ENCODE data around the gene IL11RA. TPM values are rescaled to one million over a fixed set of nuclear protein-coding genes. Genes with fewer than 3 reads are reported as not detected.

Gene IL11RA
- polyA plus RNA-seq, 4 donors: 10.3 to 40.0 (median 25.3) TPM

DNA sequence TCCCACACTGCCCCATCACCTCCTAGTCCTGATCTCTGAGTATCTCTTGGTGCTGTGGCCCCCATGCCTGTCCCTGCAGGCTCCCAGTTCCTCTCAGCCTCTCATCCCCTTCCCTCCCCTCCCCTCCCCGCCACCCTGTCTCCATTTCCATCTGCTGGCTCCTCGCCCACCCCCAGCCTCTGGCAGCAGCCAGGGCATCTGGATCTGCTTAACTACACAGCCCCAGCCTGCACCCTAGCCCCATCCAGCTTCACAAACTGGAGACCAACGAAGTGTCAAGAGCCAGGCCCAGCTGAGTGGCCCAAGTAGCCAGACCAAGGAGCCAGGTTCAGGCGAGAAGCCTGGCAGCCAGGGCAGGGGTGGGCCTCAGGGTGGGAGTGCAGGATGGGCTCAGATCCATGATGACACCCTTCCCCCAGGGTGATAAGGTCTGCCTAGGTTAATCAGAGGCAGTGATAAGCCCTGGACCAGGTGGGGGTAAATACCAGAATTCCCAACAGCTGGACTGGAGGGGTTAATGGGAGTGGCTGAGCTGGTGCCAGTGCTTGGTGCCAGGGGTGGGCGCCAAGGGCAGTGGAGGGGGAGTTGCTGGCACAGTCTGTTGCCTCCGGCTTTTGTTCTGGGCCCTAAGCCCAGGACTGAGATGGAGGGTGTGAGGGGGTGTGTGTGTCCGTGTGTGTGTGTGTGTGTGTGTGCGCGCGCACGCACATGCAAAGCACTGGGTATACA is 2.5 kb downstream of the IL11RA start:
- 49 to 64% (median 59%) methylated on average over 11 of the region's 11 CpGs for WGBS, 3 donors
- H3K9me3 ChIP-seq (ENCODE audit: control insufficient read depth in 2 of 2, insufficient read depth in 1 of 2, low read depth in 1 of 2, low read length in 1 of 2): no peaks in the 10 kb centered on the region
- H3K4me3 ChIP-seq (ENCODE audit: low read depth in 1 of 3, low read length in 3 of 3): no peak overlapping the region
- H3K27me3 ChIP-seq (ENCODE audit: control insufficient read depth in 3 of 3, insufficient read depth in 3 of 3, low read length in 3 of 3): no peaks in the 10 kb centered on the region
- FAIRE-seq (no peak), DNase-seq (no peak)
- H3K36me3 ChIP-seq (ENCODE audit: control insufficient read depth in 3 of 3, insufficient read depth in 2 of 3, low read depth in 1 of 3, low read length in 3 of 3): peaks cover 0 to 26% (median 1%) of the 10 kb centered on the region in 3 donors
- peak overlapping the region in 1 of 3 donors; percentile 87 for H3K27ac ChIP-seq (ENCODE audit: low read depth in 1 of 3, low read length in 2 of 3)
- peaks cover 0 to 48% (median 5%) of the 10 kb centered on the region in 3 donors for H3K4me1 ChIP-seq (ENCODE audit: control insufficient read depth in 3 of 3, insufficient read depth in 2 of 3, low read depth in 1 of 3, low read length in 2 of 3)

DNA sequence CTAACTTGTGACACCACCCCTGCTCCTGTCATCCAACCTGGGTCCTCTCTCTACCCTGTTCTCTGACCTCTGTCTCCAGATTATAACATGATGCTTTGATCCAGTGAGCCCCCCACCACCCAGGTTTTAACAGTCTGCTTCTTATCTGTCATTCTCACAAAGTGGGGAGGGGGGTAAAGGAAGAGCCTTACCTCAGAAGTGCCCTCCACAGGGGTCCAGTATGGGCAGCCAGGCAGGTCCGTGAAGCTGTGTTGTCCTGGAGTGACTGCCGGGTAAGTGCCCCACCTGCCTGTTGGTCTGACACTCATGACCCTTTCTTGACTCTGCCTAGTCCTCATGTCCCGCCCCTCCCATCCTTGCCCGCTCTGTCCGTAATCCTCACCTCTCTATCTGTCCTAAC is 3.4 kb downstream of the IL11RA start:
- Histone ChIP-seq H3K27me3 (ENCODE audit: control insufficient read depth in 3 of 3, insufficient read depth in 3 of 3, low read length in 3 of 3) (no peaks in the 10 kb centered on the region), H3K36me3 (ENCODE audit: control insufficient read depth in 3 of 3, insufficient read depth in 2 of 3, low read depth in 1 of 3, low read length in 3 of 3) (peaks cover 0 to 26% (median 1%) of the 10 kb centered on the region in 3 donors), H3K4me1 (ENCODE audit: control insufficient read depth in 3 of 3, insufficient read depth in 2 of 3, low read depth in 1 of 3, low read length in 2 of 3) (peaks cover 0 to 48% (median 5%) of the 10 kb centered on the region in 3 donors), H3K4me3 (ENCODE audit: low read depth in 1 of 3, low read length in 3 of 3) (no peak overlapping the region), H3K27ac (ENCODE audit: low read depth in 1 of 3, low read length in 2 of 3) (peak overlapping the region in 1 of 3 donors; percentile 43), H3K9me3 (ENCODE audit: control insufficient read depth in 2 of 2, insufficient read depth in 1 of 2, low read depth in 1 of 2, low read length in 1 of 2) (no peaks in the 10 kb centered on the region)
- 75 to 86% (median 79%) methylated on average over 5 of the region's 5 CpGs for WGBS, 3 donors
- DNase-seq (no peak), FAIRE-seq (no peak)

DNA sequence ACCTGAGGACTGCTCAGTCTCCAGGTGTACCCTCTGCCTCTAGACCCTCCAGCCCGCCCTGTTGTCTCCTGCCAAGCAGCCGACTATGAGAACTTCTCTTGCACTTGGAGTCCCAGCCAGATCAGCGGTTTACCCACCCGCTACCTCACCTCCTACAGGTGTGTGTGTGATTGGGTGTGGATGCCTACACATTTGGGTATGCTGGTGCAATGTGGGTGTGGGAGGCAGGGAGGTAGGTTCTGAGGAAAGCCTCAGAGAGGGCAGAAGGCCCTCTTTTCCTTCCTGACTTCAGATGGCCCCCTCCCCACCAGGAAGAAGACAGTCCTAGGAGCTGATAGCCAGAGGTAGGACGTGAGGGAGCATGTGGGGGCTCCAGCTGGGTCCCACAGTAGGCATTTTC is 5.0 kb downstream of the IL11RA start:
- H3K36me3 ChIP-seq (ENCODE audit: control insufficient read depth in 3 of 3, insufficient read depth in 2 of 3, low read depth in 1 of 3, low read length in 3 of 3): peaks cover 2 to 32% (median 3%) of the 10 kb centered on the region in 3 donors
- no peaks in the 10 kb centered on the region for H3K27me3 ChIP-seq (ENCODE audit: control insufficient read depth in 3 of 3, insufficient read depth in 3 of 3, low read length in 3 of 3)
- H3K27ac ChIP-seq (ENCODE audit: low read depth in 1 of 3, low read length in 2 of 3): no peak overlapping the region
- FAIRE-seq (no peak), DNase-seq (no peak)
- H3K4me1 ChIP-seq (ENCODE audit: control insufficient read depth in 3 of 3, insufficient read depth in 2 of 3, low read depth in 1 of 3, low read length in 2 of 3): peaks cover 0 to 35% (median 4%) of the 10 kb centered on the region in 3 donors
- 81 to 89% (median 85%) methylated on average over 5 of the region's 5 CpGs for WGBS, 3 donors
- H3K4me3 ChIP-seq (ENCODE audit: low read depth in 1 of 3, low read length in 3 of 3): no peak overlapping the region
- no peaks in the 10 kb centered on the region for H3K9me3 ChIP-seq (ENCODE audit: control insufficient read depth in 2 of 2, insufficient read depth in 1 of 2, low read depth in 1 of 2, low read length in 1 of 2)

DNA sequence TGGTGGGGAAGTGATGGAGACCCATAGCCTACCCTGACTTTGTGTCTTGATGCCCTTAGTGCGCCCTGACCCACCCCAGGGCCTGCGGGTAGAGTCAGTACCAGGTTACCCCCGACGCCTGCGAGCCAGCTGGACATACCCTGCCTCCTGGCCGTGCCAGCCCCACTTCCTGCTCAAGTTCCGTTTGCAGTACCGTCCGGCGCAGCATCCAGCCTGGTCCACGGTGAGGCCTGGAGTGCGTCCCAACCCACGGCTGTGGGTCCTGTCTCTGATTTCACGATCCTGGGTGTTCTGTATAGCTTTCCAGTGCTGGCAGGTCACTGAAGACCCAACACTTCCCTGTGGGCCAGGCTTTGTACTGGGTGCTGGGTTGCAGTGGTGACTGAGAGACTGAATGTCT is 6.5 kb downstream of the IL11RA start:
- no peak for DNase-seq
- H3K36me3 ChIP-seq (ENCODE audit: control insufficient read depth in 3 of 3, insufficient read depth in 2 of 3, low read depth in 1 of 3, low read length in 3 of 3): peaks cover 2 to 41% (median 3%) of the 10 kb centered on the region in 3 donors
- WGBS, 3 donors: 92 to 96% (median 94%) methylated on average over 14 of the region's 14 CpGs
- H3K27ac ChIP-seq (ENCODE audit: low read depth in 1 of 3, low read length in 2 of 3): no peak overlapping the region
- no peak overlapping the region for H3K4me3 ChIP-seq (ENCODE audit: low read depth in 1 of 3, low read length in 3 of 3)
- H3K27me3 ChIP-seq (ENCODE audit: control insufficient read depth in 3 of 3, insufficient read depth in 3 of 3, low read length in 3 of 3): no peaks in the 10 kb centered on the region
- FAIRE-seq: no peak
- H3K4me1 ChIP-seq (ENCODE audit: control insufficient read depth in 3 of 3, insufficient read depth in 2 of 3, low read depth in 1 of 3, low read length in 2 of 3): peaks cover 0 to 22% (median 0%) of the 10 kb centered on the region in 3 donors
- H3K9me3 ChIP-seq (ENCODE audit: control insufficient read depth in 2 of 2, insufficient read depth in 1 of 2, low read depth in 1 of 2, low read length in 1 of 2): no peaks in the 10 kb centered on the region

DNA sequence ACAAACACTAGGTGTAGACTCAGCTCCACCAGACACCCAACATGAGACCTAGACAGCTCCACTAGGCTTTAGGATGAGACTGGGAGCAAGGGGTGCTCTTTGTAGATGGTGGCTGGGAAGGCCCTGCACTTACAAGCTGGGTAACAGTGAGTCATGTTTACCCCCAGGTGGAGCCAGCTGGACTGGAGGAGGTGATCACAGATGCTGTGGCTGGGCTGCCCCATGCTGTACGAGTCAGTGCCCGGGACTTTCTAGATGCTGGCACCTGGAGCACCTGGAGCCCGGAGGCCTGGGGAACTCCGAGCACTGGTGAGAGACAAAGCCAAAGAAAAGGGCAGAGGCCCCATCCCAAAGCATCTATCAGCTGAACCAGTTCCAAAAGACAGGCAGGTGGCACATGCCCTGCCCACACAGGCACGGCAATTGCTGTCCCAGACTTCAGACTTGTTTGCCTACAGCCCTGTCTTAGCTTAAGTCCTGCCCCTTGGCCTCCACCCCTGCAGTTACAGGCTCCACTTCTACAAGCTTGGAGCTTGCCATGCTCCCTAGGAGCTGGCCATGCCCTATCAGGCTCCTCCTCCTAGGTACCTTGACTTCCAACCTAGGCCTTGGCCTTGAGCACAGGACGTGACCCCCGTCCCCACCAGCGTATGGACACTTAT is 7.7 kb downstream of the IL11RA start:
- 29 to 68% (median 53%) methylated on average over 8 of the region's 8 CpGs for WGBS, 3 donors
- Histone ChIP-seq H3K4me1 (ENCODE audit: control insufficient read depth in 3 of 3, insufficient read depth in 2 of 3, low read depth in 1 of 3, low read length in 2 of 3) (peaks cover 0 to 16% (median 2%) of the 10 kb centered on the region in 3 donors), H3K9me3 (ENCODE audit: control insufficient read depth in 2 of 2, insufficient read depth in 1 of 2, low read depth in 1 of 2, low read length in 1 of 2) (no peaks in the 10 kb centered on the region), H3K27me3 (ENCODE audit: control insufficient read depth in 3 of 3, insufficient read depth in 3 of 3, low read length in 3 of 3) (no peaks in the 10 kb centered on the region), H3K36me3 (ENCODE audit: control insufficient read depth in 3 of 3, insufficient read depth in 2 of 3, low read depth in 1 of 3, low read length in 3 of 3) (peaks cover 2 to 41% (median 3%) of the 10 kb centered on the region in 3 donors), H3K4me3 (ENCODE audit: low read depth in 1 of 3, low read length in 3 of 3) (no peak overlapping the region), H3K27ac (ENCODE audit: low read depth in 1 of 3, low read length in 2 of 3) (no peak overlapping the region)
- FAIRE-seq (no peak), DNase-seq (peak in 1 of 2 donors; percentile 57)

DNA sequence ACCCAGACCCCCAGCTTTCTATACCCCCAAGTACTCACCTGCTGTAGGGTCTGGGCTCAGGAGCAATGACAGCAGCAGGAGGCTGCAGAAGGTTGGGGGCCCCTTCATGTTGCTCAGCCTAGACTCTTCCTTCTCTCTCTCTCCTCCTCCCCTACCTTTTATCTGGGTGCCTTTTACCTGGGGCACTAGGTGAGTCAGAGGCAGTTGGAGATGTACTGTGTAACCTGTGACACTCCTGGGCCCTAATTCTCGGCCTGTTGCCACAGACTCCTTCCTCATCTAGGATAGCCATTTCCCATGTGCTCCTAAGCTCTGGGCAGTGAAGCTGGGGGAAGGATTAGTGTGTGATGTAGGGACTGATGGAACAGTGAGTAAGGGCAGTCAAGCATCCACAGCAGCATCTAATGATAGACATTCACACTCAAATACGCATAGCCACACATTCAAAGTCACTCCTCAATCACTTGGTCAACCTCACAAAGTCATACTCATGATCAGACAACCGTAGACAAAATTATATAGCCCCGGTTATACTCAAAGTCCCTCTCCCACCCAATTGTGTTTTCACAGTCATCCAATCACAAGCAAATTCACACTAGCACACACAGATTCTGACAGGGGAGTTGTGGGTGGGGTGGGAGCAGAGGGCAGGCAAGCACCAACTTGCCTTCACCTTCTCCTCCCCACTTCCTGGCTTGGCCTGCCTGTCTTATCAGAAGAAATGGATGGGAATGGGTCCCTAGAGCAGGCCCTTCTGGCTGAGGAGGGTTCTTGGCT is 10.7 kb downstream of the IL11RA start, which contains the start of gene CCL27:
TSS of gene CCL27 (minus strand) at position 132 of the 777 bp plus-strand sequence. CDS start at position 108, 24 bp downstream.
- no peak within 1 kb of the TSS for H3K27ac ChIP-seq (ENCODE audit: low read depth in 1 of 3, low read length in 2 of 3)
- 81 to 90% (median 83%) methylated on average over 4 of the region's 4 CpGs for WGBS, 3 donors

DNA sequence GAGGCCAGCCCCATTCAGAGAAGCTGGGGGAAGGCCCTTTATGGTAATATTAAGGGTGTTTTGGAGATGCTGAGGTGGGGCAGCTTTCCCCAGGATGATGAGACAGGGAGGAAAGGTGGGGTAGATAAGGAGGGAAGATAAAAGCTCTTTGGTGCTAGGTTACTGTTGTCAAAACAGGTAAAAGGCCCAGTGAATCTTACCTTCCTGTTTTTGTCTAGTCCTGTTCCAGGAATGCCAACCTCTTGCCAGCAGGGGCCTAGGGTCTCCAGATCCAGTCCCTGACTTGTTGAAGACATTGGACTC is 11.3 kb downstream of the IL11RA start:
- FAIRE-seq (no peak), DNase-seq (no peak)
- Histone ChIP-seq H3K27ac (ENCODE audit: low read depth in 1 of 3, low read length in 2 of 3) (no peak overlapping the region), H3K4me3 (ENCODE audit: low read depth in 1 of 3, low read length in 3 of 3) (no peak overlapping the region), H3K9me3 (ENCODE audit: control insufficient read depth in 2 of 2, insufficient read depth in 1 of 2, low read depth in 1 of 2, low read length in 1 of 2) (no peaks in the 10 kb centered on the region), H3K36me3 (ENCODE audit: control insufficient read depth in 3 of 3, insufficient read depth in 2 of 3, low read depth in 1 of 3, low read length in 3 of 3) (peaks cover 3 to 38% (median 3%) of the 10 kb centered on the region in 3 donors), H3K27me3 (ENCODE audit: control insufficient read depth in 3 of 3, insufficient read depth in 3 of 3, low read length in 3 of 3) (no peaks in the 10 kb centered on the region), H3K4me1 (ENCODE audit: control insufficient read depth in 3 of 3, insufficient read depth in 2 of 3, low read depth in 1 of 3, low read length in 2 of 3) (peaks cover 0 to 9% (median 3%) of the 10 kb centered on the region in 3 donors)

More for the DNA sequence above, 10.7 kb downstream of the IL11RA start, which contains the start of gene CCL27:
- H3K9me3 ChIP-seq (ENCODE audit: control insufficient read depth in 2 of 2, insufficient read depth in 1 of 2, low read depth in 1 of 2, low read length in 1 of 2): no peaks in the 10 kb centered on the region
- H3K4me1 ChIP-seq (ENCODE audit: control insufficient read depth in 3 of 3, insufficient read depth in 2 of 3, low read depth in 1 of 3, low read length in 2 of 3): peaks cover 0 to 9% (median 3%) of the 10 kb centered on the region in 3 donors
- FAIRE-seq (no peak), DNase-seq (no peak)
- H3K27me3 ChIP-seq (ENCODE audit: control insufficient read depth in 3 of 3, insufficient read depth in 3 of 3, low read length in 3 of 3): no peaks in the 10 kb centered on the region
- H3K36me3 ChIP-seq (ENCODE audit: control insufficient read depth in 3 of 3, insufficient read depth in 2 of 3, low read depth in 1 of 3, low read length in 3 of 3): peaks cover 2 to 40% (median 3%) of the 10 kb centered on the region in 3 donors
- no peak within 1 kb of the TSS for H3K4me3 ChIP-seq (ENCODE audit: low read depth in 1 of 3, low read length in 3 of 3)

Data from small intestine (tissue), 7 donors.